Inferior parietal cortex (tissue), 1 donor: ENCODE measurements around the gene BTNL9.
"Not testable (repeated sequence)": the region's sequence is repeated elsewhere in the genome, so short reads cannot be mapped to it uniquely, and the experiment has no call there.

Experiments used
- DNase-seq: peaks from one replicate; pipeline ENCODE4 v3.0.0-alpha.2; 2016; ENCODE audit errors: extremely low spot score

The BTNL9 gene

GRCh38 chr5:181099602-181100086, 59.6 kb downstream of the BTNL9 start:
- DNase-seq = no peak

GRCh38 chr5:181100121-181100875, 60.2 kb downstream of the BTNL9 start:
- no peak for DNase-seq

GRCh38 chr5:181101030-181101641, 61.1 kb downstream of the BTNL9 start:
- DNase-seq = not testable (repeated sequence)

- DNase-seq = not testable (repeated sequence)
Observed at GRCh38 chr5:181101930-181102674, 62.0 kb downstream of the BTNL9 start.

- DNase-seq = not testable (repeated sequence)
Observed at GRCh38 chr5:181104259-181104568, 64.1 kb downstream of the BTNL9 start.

- DNase-seq = not testable (repeated sequence)
Observed at GRCh38 chr5:181104606-181105390, 64.7 kb downstream of the BTNL9 start.

GRCh38 chr5:181105391-181106025, 65.4 kb downstream of the BTNL9 start:
- DNase-seq = no peak

GRCh38 chr5:181107699-181108098, 67.6 kb downstream of the BTNL9 start:
- peak; percentile 2 for DNase-seq

- no peak for DNase-seq
Observed at GRCh38 chr5:181108578-181109165, 68.6 kb downstream of the BTNL9 start.

- DNase-seq = no peak
Observed at GRCh38 chr5:181109489-181110013, 69.5 kb downstream of the BTNL9 start.

GRCh38 chr5:181111010-181111409, 70.9 kb downstream of the BTNL9 start:
- no peak for DNase-seq
